Activated CD8-positive, alpha-beta T cell treated with anti-CD3 and anti-CD28 coated beads, Interleukin-2, amount 10 ng/mL, durations not matched to agents 7 days and 5 days (primary cell): Measurements from ENCODE around the gene KIAA1549. TPM values are rescaled to one million over a fixed set of nuclear protein-coding genes. Genes with fewer than 3 reads are reported as not detected.
"Not testable (repeated sequence)": the region's sequence is repeated elsewhere in the genome, so short reads cannot be mapped to it uniquely, and the experiment has no call there.

Source experiments
- ATAC-seq: fragments of 150-1000 bp; cut with Tn5 transposase; one replicate; pipeline ENCODE4 v1.10.0; 2021; ENCODE audit warnings: moderate library complexity
- CTCF ChIA-PET: fragments of 350-600 bp; sonication (Branson Sonifier 250); formaldehyde crosslinking; loops from one replicate; lab custom pipeline; 2021; ENCODE audit warnings: antibody characterized with exemption; lab: Charles Lee
- POLR2A ChIA-PET: fragments of 350-600 bp; sonication (Branson Sonifier 250); formaldehyde crosslinking; loops from one replicate; lab custom pipeline; 2021; ENCODE audit warnings: antibody characterized with exemption; lab: Charles Lee
- DNase-seq: peaks from one replicate; pipeline ENCODE4 v3.0.0-alpha.2; 2020
- H3K27ac Mint-ChIP-seq: one replicate; pipeline ENCODE4 v1.8.0; 2021; ENCODE audit warnings: mild to moderate bottlenecking, mixed read lengths
- H3K27me3 Mint-ChIP-seq: one replicate; pipeline ENCODE4 v1.8.0; 2021; ENCODE audit warnings: low read depth, mixed read lengths
- H3K36me3 Mint-ChIP-seq: one replicate; pipeline ENCODE4 v1.8.0; 2021; ENCODE audit warnings: low read depth, mixed read lengths
- H3K4me1 Mint-ChIP-seq: one replicate; pipeline ENCODE4 v1.8.0; 2021; ENCODE audit warnings: low read depth, mixed read lengths
- H3K4me3 Mint-ChIP-seq: one replicate; pipeline ENCODE4 v1.8.0; 2021; ENCODE audit warnings: mild to moderate bottlenecking, mixed read lengths
- H3K9me3 Mint-ChIP-seq: one replicate; pipeline ENCODE4 v1.8.0; 2022; ENCODE audit warnings: mixed read lengths; ENCODE audit not compliant: insufficient read depth
- total RNA-seq, 2 experiments: library from RNA; stranded (reverse); gene quantifications; one replicate each; pipeline ENCODE4 v1.2.3, GENCODE V29; 2021

Gene KIAA1549
- 1 to 10 TPM; 1.2 to 1.5 TPM for total RNA-seq

DNA sequence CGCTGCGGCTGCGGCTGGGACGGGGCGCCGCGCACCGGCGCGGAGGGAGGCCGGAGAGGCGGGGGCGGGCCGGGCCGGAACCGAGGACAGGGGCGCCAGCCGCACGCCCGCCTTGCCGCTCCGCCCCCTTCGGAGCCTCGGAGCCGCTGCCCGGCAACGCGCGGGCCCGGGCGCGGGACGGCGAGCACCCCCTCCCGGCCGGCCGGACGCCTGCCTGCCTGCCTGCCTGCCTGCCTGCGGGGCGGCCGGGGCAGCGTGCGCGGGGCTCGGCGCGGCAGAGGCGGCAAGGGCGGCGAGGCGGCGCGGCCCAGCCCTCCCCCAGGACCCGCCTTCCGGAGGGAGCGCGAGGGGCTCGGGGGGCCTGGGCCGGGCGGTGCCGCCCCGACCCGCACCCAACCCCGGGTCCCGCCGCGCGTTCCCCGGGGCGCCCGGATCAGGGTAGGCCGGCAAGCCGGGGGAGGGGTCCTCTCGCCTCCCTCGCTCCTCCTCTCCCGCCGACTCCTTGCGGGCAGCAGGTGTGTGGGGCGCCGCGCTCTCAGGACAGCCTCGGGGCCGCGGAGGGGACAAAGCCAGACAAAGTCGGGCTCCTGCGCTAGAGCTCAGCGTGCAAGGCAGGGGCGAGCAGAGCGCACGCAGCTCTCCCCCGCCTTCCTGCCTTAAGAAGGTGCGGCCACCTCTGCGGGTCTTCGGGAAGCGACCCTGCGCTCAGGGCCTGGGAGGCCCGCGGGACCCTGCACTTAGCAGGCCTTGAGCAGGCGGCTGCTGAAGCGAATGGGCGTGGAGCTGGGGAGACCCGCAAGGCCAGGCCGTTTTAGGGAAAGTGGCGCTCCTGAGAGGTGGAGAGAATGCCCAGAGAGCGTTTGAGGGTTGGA is at the start of gene KIAA1549:
TSS of gene KIAA1549 (minus strand) at position 58 of the 872 bp plus-strand sequence. CDS start 120 bp downstream, outside the sequence.
- Mint-ChIP-seq H3K4me1 (peaks cover 20% of the 10 kb centered on the region), H3K9me3 (no peaks in the 10 kb centered on the region), H3K36me3 (peaks cover 5% of the 10 kb centered on the region), H3K27ac (peak within 1 kb of the TSS; percentile 36), H3K27me3 (peaks cover 47% of the 10 kb centered on the region), H3K4me3 (peak within 1 kb of the TSS; percentile 87)
- peak; percentile 87 for ATAC-seq
- POLR2A ChIA-PET = interaction anchor here (0.6 to 1.0 kb wide), 3 partner anchors 11 to 64 kb away, joined by 3 to 5 read pairs (median 3); partner anchors contain the start of gene ZC3HAV1L
- peak; percentile 72 for DNase-seq
- CTCF ChIA-PET = interaction anchor here (0.6 to 6.3 kb wide), 11 partner anchors 18 to 1060 kb away, joined by 3 to 56 read pairs (median 3); no protein-coding TSS in a partner anchor

DNA sequence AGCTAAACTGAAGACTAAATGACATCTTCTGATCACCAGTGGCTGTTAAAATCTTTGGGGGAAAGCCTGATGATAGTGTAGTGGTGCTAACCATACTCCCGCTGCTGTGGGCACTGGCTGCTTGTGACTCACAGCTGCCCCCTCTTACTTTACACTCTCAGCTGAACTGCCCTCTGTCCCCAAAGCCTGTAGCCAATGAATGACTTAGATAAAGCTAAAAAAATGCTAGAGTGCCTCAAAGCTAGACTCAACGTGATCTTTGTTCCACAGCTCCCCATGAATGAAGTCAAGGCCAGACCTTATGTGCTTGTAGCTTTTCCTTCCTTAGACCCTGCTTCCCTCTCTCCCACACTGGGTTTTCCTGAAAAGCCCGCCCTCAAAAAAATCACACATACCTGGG is 48.2 kb upstream of the KIAA1549 start:
- no peak overlapping the region for H3K27ac Mint-ChIP-seq
- ChIA-PET POLR2A (no interaction called here), CTCF (interaction anchor here (5.3 kb wide), 1 partner anchor 12 kb away, joined by 30 read pairs; no protein-coding TSS in a partner anchor)
- DNase-seq (no peak), ATAC-seq (no peak)
- H3K36me3 Mint-ChIP-seq = peaks cover 56% of the 10 kb centered on the region
- H3K9me3 Mint-ChIP-seq = no peaks in the 10 kb centered on the region
- H3K4me3 Mint-ChIP-seq = no peak overlapping the region
- peaks cover 16% of the 10 kb centered on the region for H3K4me1 Mint-ChIP-seq
- no peaks in the 10 kb centered on the region for H3K27me3 Mint-ChIP-seq

DNA sequence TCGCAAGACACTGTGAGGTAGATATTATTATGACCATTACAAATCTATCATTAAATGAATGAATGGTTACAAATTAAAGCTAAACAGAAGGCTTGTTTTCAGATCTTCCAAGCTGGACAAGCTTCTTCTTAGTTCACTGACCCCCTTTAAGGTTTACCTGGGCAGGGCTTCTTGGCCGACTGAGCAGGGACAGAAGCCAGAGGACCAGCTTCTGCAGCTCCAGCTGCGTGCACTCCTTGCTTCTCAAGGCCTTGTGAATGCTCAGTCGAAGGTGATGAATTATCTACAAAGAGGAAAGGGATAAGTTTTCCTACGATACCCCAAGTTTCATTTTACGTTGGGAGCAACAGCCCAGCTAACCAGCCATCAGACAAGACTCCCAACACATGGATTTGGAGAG is 45.4 kb upstream of the KIAA1549 start:
- DNase-seq (no peak), ATAC-seq (no peak)
- no peaks in the 10 kb centered on the region for H3K27me3 Mint-ChIP-seq
- peaks cover 56% of the 10 kb centered on the region for H3K36me3 Mint-ChIP-seq
- POLR2A ChIA-PET = no interaction called here
- CTCF ChIA-PET = interaction anchor here (4.7 to 5.3 kb wide), 2 partner anchors 9 to 140 kb away, joined by 17 to 30 read pairs; no protein-coding TSS in a partner anchor
- H3K4me1 Mint-ChIP-seq = peaks cover 3% of the 10 kb centered on the region
- H3K27ac Mint-ChIP-seq = peak overlapping the region; percentile 13
- no peak overlapping the region for H3K4me3 Mint-ChIP-seq
- H3K9me3 Mint-ChIP-seq = no peaks in the 10 kb centered on the region

DNA sequence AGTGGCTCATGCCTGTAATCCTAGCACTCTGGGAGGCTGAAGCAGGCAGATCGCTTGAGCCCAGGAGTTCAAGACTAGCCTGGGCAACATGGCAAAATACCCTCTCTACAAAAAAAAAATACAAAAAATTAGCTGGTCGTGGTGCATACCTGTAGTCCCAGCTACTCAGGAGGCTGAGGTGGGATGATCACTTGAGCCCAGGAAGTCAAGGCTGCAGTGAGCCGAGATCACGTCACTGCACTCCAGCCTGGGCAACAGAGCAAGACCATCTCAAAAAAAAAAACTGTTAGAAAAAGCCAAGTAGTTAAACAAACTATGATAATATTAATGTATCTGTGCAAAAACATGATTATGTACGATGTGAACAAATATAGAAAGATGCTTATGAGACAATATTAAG is 44.7 kb upstream of the KIAA1549 start:
- CTCF ChIA-PET = interaction anchor here (4.7 to 5.3 kb wide), 2 partner anchors 8 to 140 kb away, joined by 17 to 30 read pairs; no protein-coding TSS in a partner anchor
- not testable (repeated sequence) for H3K27ac Mint-ChIP-seq, H3K4me1 Mint-ChIP-seq, DNase-seq, H3K27me3 Mint-ChIP-seq, ATAC-seq, H3K9me3 Mint-ChIP-seq, H3K4me3 Mint-ChIP-seq
- H3K36me3 Mint-ChIP-seq = peaks cover 50% of the 10 kb centered on the region
- POLR2A ChIA-PET = interaction anchor here (0.8 kb wide), 1 partner anchor 15 kb away, joined by 3 read pairs; no protein-coding TSS in a partner anchor

DNA sequence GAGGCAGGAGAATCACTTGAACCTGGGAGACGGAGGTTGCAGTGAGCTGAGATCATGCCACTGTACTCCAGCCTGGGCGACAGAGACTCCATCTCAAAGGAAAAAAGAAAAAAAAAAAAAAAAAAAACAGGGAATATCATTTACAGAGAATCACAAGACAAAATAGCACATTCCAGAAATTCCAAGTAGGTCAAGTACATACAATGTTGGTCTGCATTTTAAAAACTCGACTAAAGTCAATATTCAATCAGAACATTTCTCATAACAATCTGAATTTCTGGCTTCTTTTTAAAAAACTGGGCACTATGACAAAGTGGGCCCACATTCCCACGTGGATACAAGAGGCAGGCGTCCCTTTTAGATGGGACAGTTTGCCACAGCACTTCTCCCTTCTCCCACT is 41.9 kb upstream of the KIAA1549 start:
- Mint-ChIP-seq H3K4me3 (no peak overlapping the region), H3K4me1 (peaks cover 4% of the 10 kb centered on the region), H3K27me3 (no peaks in the 10 kb centered on the region), H3K27ac (no peak overlapping the region), H3K9me3 (no peaks in the 10 kb centered on the region), H3K36me3 (peaks cover 37% of the 10 kb centered on the region)
- CTCF ChIA-PET = interaction anchor here (4.7 kb wide), 1 partner anchor 137 kb away, joined by 17 read pairs; no protein-coding TSS in a partner anchor
- DNase-seq (no peak), ATAC-seq (no peak)
- POLR2A ChIA-PET = no interaction called here

DNA sequence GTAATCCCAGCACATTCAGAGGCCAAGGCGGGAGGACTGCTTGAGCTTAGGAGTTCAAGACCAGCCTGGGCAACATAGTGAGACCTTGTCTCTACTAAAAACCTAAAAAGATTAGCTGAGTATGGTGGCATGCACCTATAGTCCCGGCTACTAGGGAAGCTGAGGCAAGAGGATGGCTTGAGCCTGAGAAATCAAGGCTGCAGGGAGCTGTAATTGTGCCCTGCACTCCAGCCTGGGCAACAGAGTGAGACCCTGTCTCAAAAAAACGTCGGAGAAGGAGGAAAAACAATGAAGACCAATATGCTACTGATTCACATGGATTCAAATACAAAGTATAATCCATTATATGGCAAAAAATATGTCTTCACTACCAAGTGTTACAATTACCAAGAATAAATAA is 41.1 kb upstream of the KIAA1549 start:
- Mint-ChIP-seq H3K4me3 (no peak overlapping the region), H3K36me3 (peaks cover 34% of the 10 kb centered on the region), H3K4me1 (peaks cover 8% of the 10 kb centered on the region), H3K9me3 (no peaks in the 10 kb centered on the region), H3K27me3 (no peaks in the 10 kb centered on the region), H3K27ac (no peak overlapping the region)
- DNase-seq = no peak
- ATAC-seq = no peak
- POLR2A ChIA-PET = interaction anchor here (1.3 kb wide), 1 partner anchor 13 kb away, joined by 4 read pairs; the partner anchor contains the start of gene ZC3HAV1L
- CTCF ChIA-PET = interaction anchor here (1.1 to 4.7 kb wide), 2 partner anchors 53 to 136 kb away, joined by 3 to 17 read pairs; no protein-coding TSS in a partner anchor

DNA sequence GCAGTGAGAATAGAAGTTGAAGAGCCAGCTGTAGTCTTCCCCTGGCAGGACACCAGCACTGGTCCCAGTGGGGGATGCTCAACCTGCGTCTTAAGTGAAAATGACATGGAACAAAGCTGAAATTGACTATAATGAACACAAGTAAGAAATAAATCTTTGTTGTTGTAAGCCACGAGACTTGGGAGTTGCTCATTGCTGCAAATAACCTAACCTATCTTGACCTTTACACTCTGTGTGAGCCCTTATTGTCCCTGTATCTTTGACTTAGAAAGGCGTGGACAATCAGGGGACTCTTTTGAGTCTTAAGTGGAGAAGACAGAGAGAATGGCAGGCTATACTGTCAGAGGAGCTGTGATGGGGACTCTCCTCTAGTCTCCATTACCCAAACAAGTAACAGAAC is 37.7 kb upstream of the KIAA1549 start:
- Mint-ChIP-seq H3K27me3 (peaks cover 7% of the 10 kb centered on the region), H3K27ac (no peak overlapping the region), H3K36me3 (peaks cover 16% of the 10 kb centered on the region), H3K9me3 (no peaks in the 10 kb centered on the region), H3K4me3 (no peak overlapping the region), H3K4me1 (peaks cover 12% of the 10 kb centered on the region)
- DNase-seq (peak; percentile 6), ATAC-seq (no peak)
- ChIA-PET POLR2A (no interaction called here), CTCF (interaction anchor here (0.9 to 3.4 kb wide), 7 partner anchors 8 to 583 kb away, joined by 3 to 30 read pairs (median 3); no protein-coding TSS in a partner anchor)

DNA sequence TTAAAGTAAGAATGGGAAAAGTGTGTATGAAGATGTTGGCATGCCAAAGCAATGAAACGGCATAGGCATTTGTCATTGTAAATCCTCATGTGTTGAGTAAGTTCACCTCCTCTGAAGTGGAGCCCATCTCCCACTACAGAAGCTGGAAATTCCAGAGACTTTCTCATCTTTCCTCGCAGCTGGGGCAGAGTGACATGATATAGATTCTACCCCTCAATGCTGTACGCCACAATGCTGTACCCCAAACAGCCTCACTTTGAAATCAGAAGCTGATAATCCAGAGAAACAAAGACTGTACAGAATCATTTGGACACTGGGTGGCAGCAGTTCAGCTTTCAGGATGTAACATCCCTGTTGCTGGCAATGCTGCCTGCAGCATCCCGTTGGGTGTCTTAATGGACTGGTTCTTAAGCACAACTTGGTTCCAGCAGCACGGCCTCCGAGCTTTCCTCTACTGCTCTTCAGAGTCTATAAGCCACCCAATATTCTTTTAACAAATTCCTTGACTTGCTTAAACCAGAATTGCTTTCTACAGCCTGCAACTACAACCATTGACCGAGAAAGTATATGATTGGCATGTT is 35.8 kb upstream of the KIAA1549 start:
- ATAC-seq (peak; percentile 100), DNase-seq (peak; percentile 81)
- peaks cover 3% of the 10 kb centered on the region for H3K36me3 Mint-ChIP-seq
- H3K4me1 Mint-ChIP-seq = peaks cover 12% of the 10 kb centered on the region
- H3K9me3 Mint-ChIP-seq = no peaks in the 10 kb centered on the region
- peaks cover 9% of the 10 kb centered on the region for H3K27me3 Mint-ChIP-seq
- ChIA-PET CTCF (interaction anchor here (0.6 to 3.4 kb wide), 37 partner anchors 8 to 417 kb away, joined by 3 to 38 read pairs (median 4); partner anchors contain the start of genes KIAA1549 and ZC3HAV1L), POLR2A (interaction anchor here (0.7 to 1.0 kb wide), 3 partner anchors 58 to 116 kb away, joined by 3 read pairs; a partner anchor contains a TSS)
- no peak overlapping the region for H3K27ac Mint-ChIP-seq
- no peak overlapping the region for H3K4me3 Mint-ChIP-seq

DNA sequence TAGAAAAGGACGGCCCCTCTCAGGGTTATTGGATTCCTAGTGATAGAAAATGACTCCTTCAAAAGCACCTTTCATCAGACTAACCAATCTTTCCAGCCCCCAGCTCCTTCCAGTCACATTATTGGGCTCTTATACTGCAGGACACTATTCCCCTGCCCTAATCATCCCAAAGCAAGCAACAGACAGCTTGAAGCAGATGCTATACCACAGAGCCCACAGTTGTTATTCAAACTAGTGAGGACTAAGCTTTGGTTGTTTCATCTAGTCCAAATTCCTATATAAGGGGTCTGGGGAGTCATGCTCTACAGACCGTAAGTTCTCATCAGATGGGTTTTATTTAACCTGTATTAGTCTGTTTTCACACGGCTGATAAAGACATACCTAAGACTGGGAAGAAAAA is 30.2 kb upstream of the KIAA1549 start:
- no peak for DNase-seq
- H3K9me3 Mint-ChIP-seq = peaks cover 9% of the 10 kb centered on the region
- CTCF ChIA-PET = interaction anchor here (2.0 kb wide), 1 partner anchor 44 kb away, joined by 5 read pairs; no protein-coding TSS in a partner anchor
- no peak overlapping the region for H3K4me3 Mint-ChIP-seq
- no peak overlapping the region for H3K27ac Mint-ChIP-seq
- H3K4me1 Mint-ChIP-seq = no peaks in the 10 kb centered on the region
- peaks cover 9% of the 10 kb centered on the region for H3K27me3 Mint-ChIP-seq
- H3K36me3 Mint-ChIP-seq = no peaks in the 10 kb centered on the region
- no peak for ATAC-seq
- POLR2A ChIA-PET = no interaction called here

DNA sequence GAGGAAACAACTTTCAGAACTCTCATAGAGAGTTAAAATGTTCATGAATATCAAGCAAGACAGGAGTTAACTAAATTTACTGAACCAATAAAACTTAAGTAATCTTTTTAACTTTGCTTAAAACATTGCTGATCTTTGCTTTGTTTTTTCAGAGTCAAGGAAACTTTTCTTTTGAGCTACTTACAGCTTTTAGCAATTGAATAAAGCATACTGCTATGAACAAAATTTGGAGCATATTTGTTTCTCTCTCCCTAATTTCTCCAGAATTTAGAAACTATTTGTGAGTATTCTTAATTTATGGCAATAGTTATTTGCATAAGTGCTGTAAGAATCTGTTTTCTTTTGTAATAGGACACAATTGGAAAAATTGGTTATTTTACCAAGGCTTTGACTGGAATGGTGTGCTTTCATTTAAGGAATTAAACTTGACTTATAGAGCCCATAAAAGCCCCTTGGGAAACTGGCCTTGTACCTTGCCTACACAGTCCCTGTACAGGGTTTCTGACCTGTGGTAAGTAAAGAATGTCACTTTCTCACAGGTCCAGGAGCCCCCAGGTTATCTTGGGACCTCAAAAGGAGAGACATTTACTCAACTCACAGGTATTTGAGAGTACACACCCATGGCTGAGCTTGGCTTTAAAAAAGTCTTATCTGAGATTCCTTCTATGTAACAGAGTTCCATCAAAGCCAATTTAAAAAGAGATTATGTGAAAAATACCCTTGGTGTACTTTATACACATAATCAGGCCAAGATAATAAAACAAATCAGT is 23.3 kb upstream of the KIAA1549 start:
- Mint-ChIP-seq H3K9me3 (peaks cover 41% of the 10 kb centered on the region), H3K27ac (no peak overlapping the region), H3K4me3 (no peak overlapping the region), H3K4me1 (peaks cover 5% of the 10 kb centered on the region), H3K27me3 (peaks cover 10% of the 10 kb centered on the region), H3K36me3 (peaks cover 9% of the 10 kb centered on the region)
- no peak for ATAC-seq
- POLR2A ChIA-PET = no interaction called here
- CTCF ChIA-PET = no interaction called here
- DNase-seq = no peak

DNA sequence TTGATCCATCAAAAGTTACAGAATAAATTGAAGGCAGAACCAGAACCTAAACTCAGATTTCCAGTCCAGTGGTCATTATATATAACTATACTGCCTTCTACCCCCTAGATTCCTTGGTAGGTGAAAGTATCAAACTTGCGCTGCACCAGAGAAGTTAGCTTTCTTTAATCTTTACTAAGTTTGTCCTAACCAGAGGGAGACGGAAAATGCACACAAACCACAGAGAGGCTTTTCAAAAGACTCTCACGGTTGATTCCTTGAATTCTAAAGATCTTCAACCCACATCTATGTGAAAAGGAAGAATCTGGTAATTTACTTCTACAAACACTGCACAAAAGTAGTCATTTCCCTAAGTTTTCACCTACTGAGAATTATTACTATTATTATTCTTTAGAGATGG is 18.2 kb upstream of the KIAA1549 start:
- peak overlapping the region; percentile 28 for H3K4me3 Mint-ChIP-seq
- POLR2A ChIA-PET = no interaction called here
- peaks cover 9% of the 10 kb centered on the region for H3K27me3 Mint-ChIP-seq
- peaks cover 20% of the 10 kb centered on the region for H3K9me3 Mint-ChIP-seq
- peaks cover 5% of the 10 kb centered on the region for H3K36me3 Mint-ChIP-seq
- H3K27ac Mint-ChIP-seq = no peak overlapping the region
- CTCF ChIA-PET = interaction anchor here (1.0 to 1.2 kb wide), 2 partner anchors 18 kb away, joined by 4 read pairs; no protein-coding TSS in a partner anchor
- H3K4me1 Mint-ChIP-seq = peaks cover 11% of the 10 kb centered on the region
- DNase-seq (no peak), ATAC-seq (peak; percentile 63)
